GM12878 (cell line): ENCODE data around the gene DGKB. TPM values are rescaled to one million over a fixed set of nuclear protein-coding genes. Genes with fewer than 3 reads are reported as not detected.

Experiments used
- ATAC-seq: fragments of 200-7000 bp; cut with Tn5 transposase; 3 replicates; pipeline ENCODE4 v1.9.1; 2020; ENCODE audit warnings: mild to moderate bottlenecking, moderate library complexity
- BruUV-seq: library from RNA; stranded (reverse); fragments of 400-500 nt; replicated peaks from 2 replicates; lab custom pipeline; 2021; lab: Mats Ljungman, UMichigan
- CTCF ChIA-PET: fragments of 300-600 bp; sonication (Branson Sonifier 250); formaldehyde crosslinking; extraction: SDS; loops from one replicate; lab custom pipeline; 2021; ENCODE audit warnings: inconsistent platforms; lab: Yijun Ruan, JAX
- POLR2A ChIA-PET: fragments of 350-600 bp; formaldehyde crosslinking; extraction: SDS; loops from one replicate; lab custom pipeline; 2021; ENCODE audit warnings: inconsistent platforms; lab: Charles Lee
- RAD21 ChIA-PET: fragments of 300-600 bp; sonication (Branson Sonifier 250); formaldehyde crosslinking; loops from one replicate; lab custom pipeline; 2023; ENCODE audit warnings: antibody characterized with exemption; ENCODE audit not compliant: unreplicated experiment; lab: Charles Lee
- SMC1A ChIA-PET: fragments of 300-600 bp; sonication (Branson Sonifier 250); formaldehyde crosslinking; loops from one replicate; lab custom pipeline; 2023; ENCODE audit not compliant: unreplicated experiment, uncharacterized antibody; lab: Charles Lee
- DNase-seq: peaks from one replicate; pipeline ENCODE4 v3.0.0-alpha.2; 2011; ENCODE audit warnings: low read depth, low spot score
- FAIRE-seq: peaks from 3 replicates; lab custom pipeline; 2011; peaks lifted over from hg19 to GRCh38; lab: Jason Lieb, UNC
- H2AFZ ChIP-seq: 2 replicates; pipeline ENCODE4 v1.6.0; 2011; ENCODE audit warnings: low read depth, low read length, control low read depth; ENCODE audit not compliant: control insufficient read depth
- H3K27ac ChIP-seq: 2 replicates; pipeline ENCODE4 v1.5.1; 2011; ENCODE audit warnings: control low read depth; ENCODE audit not compliant: control insufficient read depth, insufficient read depth
- H3K27me3 ChIP-seq, 2 experiments: replicated peaks in 1 of 2; 2 replicates each; pipeline versions ENCODE4 v1.6.0 to v1.6.1; 2011; ENCODE audit warnings: low read length in 1 of 2; ENCODE audit not compliant: control insufficient read depth in 2 of 2, insufficient read depth in 2 of 2
- H3K36me3 ChIP-seq, 2 experiments: 2 replicates each; pipeline ENCODE4 v1.5.1; 2011; ENCODE audit warnings: low read length in 1 of 2; ENCODE audit not compliant: control insufficient read depth in 2 of 2, insufficient read depth in 2 of 2
- H3K4me1 ChIP-seq: 2 replicates; pipeline ENCODE4 v1.6.1; 2011; ENCODE audit warnings: mild to moderate bottlenecking, low read length, moderate library complexity, mixed read lengths; ENCODE audit not compliant: control insufficient read depth, insufficient read depth
- H3K4me2 ChIP-seq: 2 replicates; pipeline ENCODE4 v1.6.0; 2011; ENCODE audit warnings: control low read depth; ENCODE audit not compliant: control insufficient read depth, insufficient read depth
- H3K4me3 ChIP-seq: fragments of 200-600 bp; sonication (generic); 2 replicates; pipeline ENCODE4 v1.5.1; 2016
- H3K79me2 ChIP-seq: 2 replicates; pipeline ENCODE4 v1.6.0; 2011; ENCODE audit warnings: low read length; ENCODE audit not compliant: control insufficient read depth, insufficient read depth
- H3K9ac ChIP-seq: 2 replicates; pipeline ENCODE4 v1.8.0; 2011; ENCODE audit warnings: low read length, control low read depth, mixed read lengths; ENCODE audit not compliant: control insufficient read depth, insufficient read depth
- H3K9me3 ChIP-seq: replicated peaks from 3 replicates; pipeline ENCODE4 v1.5.1; 2011; ENCODE audit warnings: mild to moderate bottlenecking, low read length; ENCODE audit not compliant: control insufficient read depth, insufficient read depth
- H4K20me1 ChIP-seq: 2 replicates; pipeline ENCODE4 v1.6.0; 2011; ENCODE audit not compliant: control insufficient read depth, insufficient read depth
- BACH1 ChIP-seq: fragments of 450-650 bp; IDR thresholded peaks from 2 replicates; pipeline ENCODE4 v1.6.1; 2017; ENCODE audit warnings: mild to moderate bottlenecking, borderline replicate concordance
- BMI1 ChIP-seq: fragments of 450-650 bp; IDR thresholded peaks from 2 replicates; pipeline ENCODE4 v1.6.1; 2016; ENCODE audit warnings: mild to moderate bottlenecking, moderate library complexity, borderline replicate concordance
- CHD2 ChIP-seq: IDR thresholded peaks from 2 replicates; pipeline ENCODE4 v1.6.1; 2011; ENCODE audit warnings: low read depth, low read length, improper control_type of control experiment, borderline replicate concordance
- ELK1 ChIP-seq: IDR thresholded peaks from 2 replicates; pipeline ENCODE4 v1.6.1; 2012; ENCODE audit warnings: low read depth, low read length, improper control_type of control experiment
- NFYA ChIP-seq: IDR thresholded peaks from 2 replicates; pipeline ENCODE4 v1.6.1; 2011; ENCODE audit warnings: low read depth, mild to moderate bottlenecking, low read length, improper control_type of control experiment, borderline replicate concordance
- SKIL ChIP-seq: fragments of 450-650 bp; IDR thresholded peaks from 2 replicates; pipeline ENCODE4 v1.6.1; 2017; ENCODE audit warnings: mild to moderate bottlenecking, low read depth, inconsistent platforms; ENCODE audit not compliant: poor library complexity, severe bottlenecking
- ZBTB4 ChIP-seq: fragments of 450-650 bp; formaldehyde crosslinking; IDR thresholded peaks from 2 replicates; pipeline ENCODE4 v1.4.0; 2022; ENCODE audit warnings: mild to moderate bottlenecking, moderate library complexity
- ZZZ3 ChIP-seq: IDR thresholded peaks from 2 replicates; pipeline ENCODE4 v1.6.1; 2011; ENCODE audit warnings: low read depth; ENCODE audit not compliant: control insufficient read depth, insufficient read length
- WGBS: methylation state at CpG from one replicate; pipeline ENCODE4 v1.1.6; 2016; ENCODE audit warnings: low lambda C conversion rate; ENCODE audit not compliant: insufficient replicate concordance, insufficient coverage; ENCODE audit errors: missing lambda C conversion rate; 5-methylcytosine and 5-hydroxymethylcytosine counted together
- in situ Hi-C: fragments of 300-500 bp; cut with MboI; formaldehyde crosslinking; loops from 9 replicates; pipeline ENCODE4 v1.14.3; 2018; ENCODE audit warnings: mixed read lengths
- intact Hi-C: fragments of 100-400 bp; cut with micrococcal nuclease; formaldehyde crosslinking; loops from one replicate; pipeline ENCODE4 v1.14.2; 2022; ENCODE audit not compliant: unreplicated experiment
- polyA plus RNA-seq, 11 experiments: library from polyadenylated mRNA; depleted of rRNA in 4 of 11; unstranded in 6 of 11; stranded (reverse) in 5 of 11; fragments of >200 nt; fragmentation: Nextera tagmentation in 4 of 11; fragmentation: Illumina TruSeq in 1 of 11; extraction: Ambion mirVana in 4 of 11; extraction: Trizol in 1 of 11; gene quantifications; 1 replicate in 1 of 11; 2 replicates in 10 of 11; pipeline versions ENCODE4 v1.2.1 to v1.2.3, GENCODE V29; 2011 to 2016; ENCODE audit warnings: inconsistent platforms in 2 of 11, missing spikeins in 2 of 11, low read depth in 1 of 11
- total RNA-seq, 4 experiments: library from RNA; depleted of rRNA in 3 of 4; stranded (reverse); fragments of >200 nt in 3 of 4; fragmentation: Illumina TruSeq in 1 of 4; extraction: Trizol in 1 of 4; gene quantifications; 2 replicates each; pipeline versions ENCODE4 v1.2.1 to v1.2.3, GENCODE V29; 2013 to 2021

The DGKB gene
- total and polyA plus RNA-seq, 10 of the 15 experiments (the other 5 are each of a cell fraction or from before 2014, with no cell fraction given): 0.02 to 0.10 (median 0.04) TPM; not detected in 6

GRCh38 chr7:14258861-14259260, 643.7 kb downstream of the DGKB start:
- ATAC-seq (no peak), FAIRE-seq (no peak), DNase-seq (no peak)
- no peak overlapping the region for H3K9ac ChIP-seq
- H3K4me3 ChIP-seq: no peak overlapping the region
- H2AFZ ChIP-seq: no peak overlapping the region
- no peak overlapping the region for H3K4me2 ChIP-seq
- in situ Hi-C loops (no loop called here), intact Hi-C loops (no loop called here)
- no peak overlapping the region for H3K27ac ChIP-seq
- no peaks in the 10 kb centered on the region for H3K79me2 ChIP-seq
- H3K4me1 ChIP-seq: no peaks in the 10 kb centered on the region
- WGBS: 7% methylated on average over 1 of the region's 1 CpG
- H4K20me1 ChIP-seq: no peaks in the 10 kb centered on the region
- no peak for TF ChIP-seq BMI1
- no peak for TF ChIP-seq CHD2
- no peak for TF ChIP-seq ELK1
- no peak for TF ChIP-seq BACH1
- TF ChIP-seq NFYA: no peak
- TF ChIP-seq ZZZ3: no peak
- TF ChIP-seq SKIL: no peak
- TF ChIP-seq ZBTB4 (CRISPR knock-in tag): no peak
- H3K36me3 ChIP-seq: no peaks in the 10 kb centered on the region
- POLR2A ChIA-PET: no interaction called here
- RAD21 ChIA-PET: no interaction called here
- BruUV-seq: no TSS peak
- CTCF ChIA-PET: no interaction called here
- H3K27me3 ChIP-seq: no peaks in the 10 kb centered on the region
- SMC1A ChIA-PET: no interaction called here
- H3K9me3 ChIP-seq: no peaks in the 10 kb centered on the region
